H1 (cell line): ENCODE data around the gene NOC2L. TPM values are rescaled to one million over a fixed set of nuclear protein-coding genes. Genes with fewer than 3 reads are reported as not detected.

Experiments used
- CBX8 ChIP-seq: fragments of 300-800, 300-1000 bp; sonication (generic); IDR thresholded peaks from 2 replicates; pipeline ENCODE4 v1.7.1; 2016; ENCODE audit warnings: low read depth, low read length, borderline replicate concordance
- GTF2F1 ChIP-seq: IDR thresholded peaks from 2 replicates; pipeline ENCODE4 v1.6.1; 2012; ENCODE audit warnings: low read depth, low read length, improper control_type of control experiment, borderline replicate concordance
- RNF2 ChIP-seq: fragments of 200-900, 300-1000 bp; sonication (generic); IDR thresholded peaks from 2 replicates; pipeline ENCODE4 v1.7.1; 2016; ENCODE audit warnings: borderline replicate concordance, low read depth, mild to moderate bottlenecking, antibody characterized with exemption, low read length; ENCODE audit not compliant: poor library complexity, severe bottlenecking; ENCODE audit errors: missing control alignments
- RXRA ChIP-seq: IDR thresholded peaks from 2 replicates; pipeline ENCODE4 v1.6.1; 2011; ENCODE audit warnings: low read depth, mild to moderate bottlenecking, low read length, moderate library complexity; ENCODE audit not compliant: insufficient read depth
- polyA plus RNA-seq, 7 experiments: library from polyadenylated mRNA; depleted of rRNA in 3 of 7; stranded (reverse) in 5 of 7; unstranded in 2 of 7; fragments of >200 nt in 5 of 7; fragments of 200-250 nt in 2 of 7; gene quantifications; 1 replicate in 5 of 7; 2 replicates in 1 of 7; 4 replicates in 1 of 7; pipeline versions ENCODE4 v1.2.1 to v1.2.3, GENCODE V29; 2011 to 2013; ENCODE audit warnings: missing spikeins in 2 of 7, mixed read lengths in 2 of 7
- total RNA-seq: library from RNA; stranded (reverse); fragmentation: NEBNext Ultra II Directional; extraction: Animal tissue kit (Norgen Biotek cat#: 25700); gene quantifications from 2 replicates; pipeline ENCODE4 v1.2.1, GENCODE V29; 2021

The NOC2L gene
- total and polyA plus RNA-seq, 2 of the 8 experiments (the other 6 are each of a cell fraction or from before 2014, with no cell fraction given), result 74.7 to 130 TPM

DNA sequence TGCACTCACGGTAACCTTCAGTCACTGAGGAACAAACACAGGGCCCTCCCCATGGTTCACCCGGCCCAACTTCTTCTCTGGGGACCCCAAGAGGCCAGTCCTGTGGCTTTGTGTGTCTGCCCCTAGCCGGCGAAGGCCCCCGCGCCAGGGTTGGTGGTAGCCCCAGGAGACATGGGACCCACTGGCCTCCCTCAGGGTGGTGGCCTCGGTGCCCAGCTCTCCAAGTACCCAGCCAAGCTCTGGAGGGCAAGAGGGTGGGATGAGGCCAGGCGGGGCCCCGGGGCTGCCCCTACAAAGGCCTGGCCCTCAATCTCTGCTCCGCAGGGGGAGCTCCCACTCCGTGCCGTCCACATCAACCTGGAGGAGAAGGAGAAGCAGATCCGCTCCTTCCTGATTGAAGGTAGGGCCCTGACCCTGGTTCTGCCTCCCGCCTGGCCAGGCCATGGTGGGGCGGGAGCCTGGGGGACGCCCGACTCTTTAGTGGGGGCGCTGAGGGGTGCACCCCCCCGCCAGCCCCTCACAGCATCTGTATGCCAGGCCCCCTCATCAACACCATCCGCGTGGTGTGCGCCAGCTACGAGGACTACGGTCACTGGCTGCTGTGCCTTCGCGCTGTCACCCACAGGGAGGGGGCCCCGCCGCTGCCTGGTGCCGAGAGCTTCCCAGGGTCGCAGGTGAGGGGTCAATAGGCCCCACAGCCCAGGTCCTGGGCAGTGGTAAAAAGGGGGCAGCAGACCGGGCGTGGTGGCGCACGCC, 12.9 kb upstream of the NOC2L start (continued):
- TF ChIP-seq RNF2 (no peak), CBX8 (no peak), GTF2F1 (no peak), RXRA (no peak)
